ENCODE data around the gene EPG5.

DNA sequence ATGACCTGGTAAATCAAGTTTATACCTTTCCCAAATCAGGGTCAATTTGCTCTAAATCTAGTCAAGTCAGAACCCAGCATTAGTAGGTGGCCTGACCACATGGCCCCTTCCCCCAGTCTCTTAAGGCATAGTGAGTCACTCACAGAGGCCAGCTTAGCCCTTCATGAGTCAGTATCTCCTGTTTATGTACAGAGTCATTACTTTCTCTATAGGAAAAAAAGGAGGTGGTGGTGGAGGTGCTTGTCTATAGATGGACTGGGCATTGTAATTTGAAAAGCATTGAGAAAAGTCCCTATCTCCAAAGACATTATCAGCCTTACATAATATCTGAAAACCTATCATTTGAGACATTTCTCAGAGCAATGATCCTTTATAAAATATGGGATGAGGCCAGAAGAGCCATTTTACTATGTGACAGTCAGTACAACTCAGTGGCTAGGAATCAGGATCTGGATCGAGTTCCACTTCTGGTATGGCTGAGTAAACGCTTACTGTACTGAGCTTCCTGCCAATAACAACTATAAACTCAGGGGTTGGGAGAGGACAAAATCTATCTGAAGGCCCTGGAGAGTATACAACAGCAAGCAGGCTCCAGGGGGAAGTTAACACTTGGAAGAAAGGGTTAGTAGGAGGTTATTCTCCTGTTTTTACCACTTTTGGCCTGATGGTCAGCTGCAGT lies 164.2 kb downstream of the EPG5 start:
- TF ChIP-seq CTCF (IDR thresholded peaks at IDR 0.05; ENCODE audit: poor library complexity), result no peak
- TF ChIP-seq EZH2 (IDR thresholded peaks at IDR 0.05; ENCODE audit: borderline replicate concordance), result no peak
